ENCODE data around the gene CCDC59.

- TF ChIP-seq CTCF (IDR thresholded peaks at IDR 0.05), result no peak
- TF ChIP-seq POLR2A (IDR thresholded peaks at IDR 0.05), result no peak
Observed at GRCh38 chr12:82327861-82328260, 30.3 kb downstream of the CCDC59 start.

All from uterus (tissue), 2 donors.